Mesenchymal stem cell (in vitro differentiated cells and primary cell): ENCODE data around the gene NPIPB5.
"Not testable (repeated sequence)": the region's sequence is repeated elsewhere in the genome, so short reads cannot be mapped to it uniquely, and the experiment has no call there.

Experiments
- DNase-seq: peaks from one replicate; pipeline ENCODE4 v3.0.0-alpha.2; 2013
- H2AFZ ChIP-seq: one replicate; pipeline ENCODE4 v1.6.1; 2013; ENCODE audit warnings: low read depth, mild to moderate bottlenecking, control low read depth, inconsistent platforms, low read length, moderate library complexity
- H2AK5ac ChIP-seq: 2 replicates; pipeline ENCODE4 v1.6.1; 2013; ENCODE audit warnings: low read length, moderate library complexity, mild to moderate bottlenecking, inconsistent platforms; ENCODE audit not compliant: severe bottlenecking
- H2BK120ac ChIP-seq: one replicate; pipeline ENCODE4 v1.6.1; 2013; ENCODE audit warnings: low read depth, mild to moderate bottlenecking, inconsistent platforms, low read length, moderate library complexity
- H2BK12ac ChIP-seq, 2 experiments: one replicate each; pipeline ENCODE4 v1.6.1; 2013; ENCODE audit warnings: inconsistent platforms in 2 of 2, low read length in 2 of 2, mild to moderate bottlenecking in 2 of 2, moderate library complexity in 2 of 2, control low read depth in 1 of 2
- H2BK15ac ChIP-seq: one replicate; pipeline ENCODE4 v1.6.1; 2013; ENCODE audit warnings: mild to moderate bottlenecking, low read depth, inconsistent platforms; ENCODE audit not compliant: poor library complexity, severe bottlenecking
- H2BK5ac ChIP-seq: 2 replicates; pipeline ENCODE4 v1.6.1; 2013; ENCODE audit warnings: low read depth, mild to moderate bottlenecking, low read length, control low read depth, inconsistent platforms; ENCODE audit not compliant: poor library complexity, severe bottlenecking
- H3K14ac ChIP-seq, 2 experiments: one replicate each; pipeline ENCODE4 v1.6.1; 2013; ENCODE audit warnings: inconsistent platforms in 2 of 2, low read length in 2 of 2, control low read depth in 1 of 2, mild to moderate bottlenecking in 1 of 2, moderate library complexity in 1 of 2
- H3K18ac ChIP-seq, 2 experiments: one replicate each; pipeline ENCODE4 v1.6.1; 2013; ENCODE audit warnings: inconsistent platforms in 2 of 2, low read length in 2 of 2, control low read depth in 1 of 2, low read depth in 1 of 2, mild to moderate bottlenecking in 1 of 2
- H3K23ac ChIP-seq, 2 experiments: one replicate each; pipeline ENCODE4 v1.6.1; 2013; ENCODE audit warnings: inconsistent platforms in 2 of 2, low read length in 2 of 2, mild to moderate bottlenecking in 2 of 2, moderate library complexity in 2 of 2, control low read depth in 1 of 2
- H3K27ac ChIP-seq: 2 replicates; pipeline ENCODE4 v1.5.1; 2013; ENCODE audit warnings: mild to moderate bottlenecking, moderate library complexity, low read length, control low read depth, inconsistent platforms; ENCODE audit not compliant: poor library complexity, severe bottlenecking
- H3K27me3 ChIP-seq, 2 experiments: 2 replicates each; pipeline versions ENCODE4 v1.6.1 to v1.7.0; 2013; ENCODE audit warnings: low read length in 2 of 2, mild to moderate bottlenecking in 2 of 2, moderate library complexity in 2 of 2, control low read depth in 1 of 2, inconsistent platforms in 1 of 2; ENCODE audit not compliant: control insufficient read depth in 1 of 2, insufficient read depth in 1 of 2
- H3K36me3 ChIP-seq, 2 experiments: 2 replicates each; pipeline versions ENCODE4 v1.6.1 to v1.7.0; 2013; ENCODE audit warnings: low read length in 2 of 2, control low read depth in 1 of 2, inconsistent platforms in 1 of 2, low read depth in 1 of 2, mild to moderate bottlenecking in 1 of 2; ENCODE audit not compliant: insufficient read depth in 2 of 2, control insufficient read depth in 1 of 2
- H3K4ac ChIP-seq, 2 experiments: one replicate each; pipeline ENCODE4 v1.6.1; 2013; ENCODE audit warnings: inconsistent platforms in 2 of 2, low read length in 2 of 2, mild to moderate bottlenecking in 2 of 2, moderate library complexity in 2 of 2, control low read depth in 1 of 2, low read depth in 1 of 2
- H3K4me1 ChIP-seq: 2 replicates; pipeline ENCODE4 v1.6.1; 2013; ENCODE audit warnings: low read depth, low read length, control low read depth; ENCODE audit not compliant: control insufficient read depth, insufficient read depth
- H3K4me2 ChIP-seq: 2 replicates; pipeline ENCODE4 v1.6.1; 2013; ENCODE audit warnings: low read length, mild to moderate bottlenecking, inconsistent platforms; ENCODE audit not compliant: poor library complexity, severe bottlenecking
- H3K4me3 ChIP-seq, 2 experiments: 2 replicates each; pipeline versions ENCODE4 v1.5.1 to v1.7.0; 2013; ENCODE audit warnings: low read length in 2 of 2, mild to moderate bottlenecking in 2 of 2, control low read depth in 1 of 2, low read depth in 1 of 2; ENCODE audit not compliant: insufficient read depth in 1 of 2
- H3K79me1 ChIP-seq: replicated peaks from 2 replicates; pipeline ENCODE4 v1.6.1; 2013; ENCODE audit warnings: mild to moderate bottlenecking, control low read depth, low read length, inconsistent platforms; ENCODE audit not compliant: poor library complexity, severe bottlenecking
- H3K9ac ChIP-seq: 2 replicates; pipeline ENCODE4 v1.7.0; 2013; ENCODE audit warnings: mild to moderate bottlenecking, low read length, moderate library complexity
- H3K9me3 ChIP-seq: 2 replicates; pipeline ENCODE4 v1.7.0; 2013; ENCODE audit warnings: mild to moderate bottlenecking, low read length; ENCODE audit not compliant: control insufficient read depth
- H4K8ac ChIP-seq: one replicate; pipeline ENCODE4 v1.6.1; 2013; ENCODE audit warnings: inconsistent platforms, mild to moderate bottlenecking, low read length, moderate library complexity
- H4K91ac ChIP-seq: one replicate; pipeline ENCODE4 v1.6.1; 2013; ENCODE audit warnings: mild to moderate bottlenecking, low read length, inconsistent platforms
- WGBS: methylation state at CpG from one replicate; pipeline ENCODE4 v1.1.7; 2013; ENCODE audit warnings: mixed read lengths; 5-methylcytosine and 5-hydroxymethylcytosine counted together

NPIPB5 gene

GRCh38 chr16:22546630-22547029 is 35.9 kb downstream of the NPIPB5 start:
- not testable (repeated sequence) for H3K4me1 ChIP-seq, H4K8ac ChIP-seq, H3K79me1 ChIP-seq, H3K27me3 ChIP-seq, H3K23ac ChIP-seq, H3K9me3 ChIP-seq, H3K36me3 ChIP-seq, H3K4me3 ChIP-seq, H4K91ac ChIP-seq, H3K14ac ChIP-seq, H3K9ac ChIP-seq, H3K18ac ChIP-seq, H3K4me2 ChIP-seq, H2BK120ac ChIP-seq, H2BK5ac ChIP-seq, H2AK5ac ChIP-seq, H3K27ac ChIP-seq, H2BK12ac ChIP-seq, DNase-seq, H2AFZ ChIP-seq, H3K4ac ChIP-seq, H2BK15ac ChIP-seq
- WGBS, result no CpG with 5 or more reads among the region's 2 CpGs

GRCh38 chr16:22547170-22547765 is 36.6 kb downstream of the NPIPB5 start:
- not testable (repeated sequence) for DNase-seq, H2BK120ac ChIP-seq, H3K27ac ChIP-seq, H3K4me2 ChIP-seq, H2BK12ac ChIP-seq, H3K4ac ChIP-seq, H3K9ac ChIP-seq, H2BK5ac ChIP-seq, H3K79me1 ChIP-seq, H3K9me3 ChIP-seq, H4K91ac ChIP-seq, H4K8ac ChIP-seq, H3K27me3 ChIP-seq, H2BK15ac ChIP-seq, H2AFZ ChIP-seq, H3K4me1 ChIP-seq, H3K23ac ChIP-seq, H2AK5ac ChIP-seq, H3K36me3 ChIP-seq, H3K4me3 ChIP-seq, H3K14ac ChIP-seq, H3K18ac ChIP-seq
- WGBS, result 99% methylated on average over 2 of the region's 2 CpGs

- not testable (repeated sequence) for H2AFZ ChIP-seq, H3K23ac ChIP-seq, H2BK12ac ChIP-seq
These were observed 39.2 kb downstream of the NPIPB5 start for GRCh38 chr16:22549853-22550252.

GRCh38 chr16:22551143-22551542 is 40.5 kb downstream of the NPIPB5 start:
- not testable (repeated sequence) for H4K8ac ChIP-seq, H2AK5ac ChIP-seq, H3K23ac ChIP-seq, H3K9me3 ChIP-seq, H3K79me1 ChIP-seq, H3K36me3 ChIP-seq, H3K27me3 ChIP-seq, H3K27ac ChIP-seq, H2BK12ac ChIP-seq, H4K91ac ChIP-seq, H2BK15ac ChIP-seq, H3K9ac ChIP-seq, H3K4me2 ChIP-seq, H2AFZ ChIP-seq, H3K4me3 ChIP-seq, H3K4me1 ChIP-seq, H3K18ac ChIP-seq, DNase-seq, H3K14ac ChIP-seq, H3K4ac ChIP-seq, H2BK120ac ChIP-seq, H2BK5ac ChIP-seq
- 100% methylated on average over 2 of the region's 10 CpGs for WGBS

More at GRCh38 chr16:22549853-22550252, 39.2 kb downstream of the NPIPB5 start:
- H3K79me1 ChIP-seq, H3K4me2 ChIP-seq, H3K4me3 ChIP-seq, H4K8ac ChIP-seq, H3K14ac ChIP-seq, H3K9me3 ChIP-seq, H2BK120ac ChIP-seq, H2AK5ac ChIP-seq, H3K4ac ChIP-seq, DNase-seq, H3K9ac ChIP-seq, H3K18ac ChIP-seq, H3K36me3 ChIP-seq, H3K4me1 ChIP-seq, H2BK5ac ChIP-seq, H3K27ac ChIP-seq, H2BK15ac ChIP-seq, H3K27me3 ChIP-seq, H4K91ac ChIP-seq: not testable (repeated sequence)
- WGBS, result 100% methylated on average over 2 of the region's 6 CpGs
